HG03439 (cell line): Measurements from ENCODE around the gene GPR31.
"Not testable (repeated sequence)": the region's sequence is repeated elsewhere in the genome, so short reads cannot be mapped to it uniquely, and the experiment has no call there.

Source experiments
- ATAC-seq: cut with Tn5 transposase; IDR thresholded peaks from one replicate; pipeline ENCODE4 v1.9.1; 2021; ENCODE audit warnings: mild to moderate bottlenecking, moderate library complexity; ENCODE audit not compliant: unreplicated experiment

GPR31 gene

DNA sequence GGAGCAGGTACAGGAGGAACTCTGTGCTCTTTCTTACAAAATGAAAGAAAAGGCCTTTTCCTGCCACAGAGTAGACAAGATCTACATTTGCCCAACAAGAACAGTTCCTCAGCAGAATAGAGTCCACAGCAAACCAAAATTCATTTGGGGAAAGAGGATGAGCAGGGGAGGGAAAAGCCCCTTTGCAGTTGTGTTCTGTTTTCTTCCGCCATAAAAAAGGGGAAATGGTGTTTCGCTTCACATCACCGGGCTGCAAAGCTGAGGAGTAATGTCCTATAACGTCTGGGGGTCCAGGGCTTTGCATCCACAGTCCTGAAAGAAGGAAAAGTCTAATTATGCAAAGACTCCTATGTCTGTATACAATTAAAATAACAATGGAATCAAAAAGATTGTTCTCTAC lies at the start of gene GPR31:
TSS of gene GPR31 (minus strand) at position 118 of the 400 bp plus-strand sequence. CDS start 149 bp downstream, outside the sequence.
- no peak for ATAC-seq

DNA sequence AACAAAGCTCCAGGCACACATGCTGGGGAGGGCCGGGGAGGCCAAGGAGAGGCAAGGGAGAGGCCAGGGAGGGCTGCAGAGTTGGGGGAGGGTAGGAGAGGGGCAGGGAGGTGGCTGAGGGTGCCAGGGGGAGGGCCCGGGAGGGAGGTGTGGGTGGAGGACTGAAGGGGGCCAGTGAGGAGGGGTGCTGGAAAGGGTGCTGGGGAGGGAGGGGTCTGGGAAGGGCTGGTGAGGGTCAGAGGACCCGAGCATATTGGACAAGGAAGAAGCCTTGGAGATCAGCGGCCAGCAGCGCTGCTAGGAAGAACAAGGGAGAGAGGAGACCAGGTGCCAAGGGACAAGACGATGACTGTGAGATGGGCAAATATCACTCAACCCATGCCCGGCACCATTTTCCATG lies 49.7 kb upstream of the GPR31 start:
- no peak for ATAC-seq

DNA sequence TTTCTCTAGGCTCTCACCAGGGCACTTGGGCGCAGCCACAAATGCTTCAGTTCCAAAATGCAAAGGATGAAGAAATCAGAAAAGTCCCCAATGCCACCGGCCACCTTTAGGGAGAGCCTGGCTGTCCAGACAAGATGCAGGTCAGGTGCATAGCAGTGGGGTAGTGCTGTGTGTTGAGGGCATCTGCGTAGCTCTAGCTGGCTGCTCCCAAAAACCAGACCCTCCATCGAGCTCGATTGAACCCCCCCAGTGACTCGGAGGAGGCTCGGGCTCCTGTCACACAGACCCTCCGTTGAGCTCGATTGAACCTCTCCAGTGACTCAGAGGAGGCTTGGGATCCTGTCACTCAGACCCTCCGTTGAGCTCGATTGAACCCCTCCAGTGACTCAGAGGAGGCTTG lies 47.5 kb upstream of the GPR31 start:
- not testable (repeated sequence) for ATAC-seq

GRCh38 chr6:167204059-167204348 lies 46.2 kb upstream of the GPR31 start:
- not testable (repeated sequence) for ATAC-seq

DNA sequence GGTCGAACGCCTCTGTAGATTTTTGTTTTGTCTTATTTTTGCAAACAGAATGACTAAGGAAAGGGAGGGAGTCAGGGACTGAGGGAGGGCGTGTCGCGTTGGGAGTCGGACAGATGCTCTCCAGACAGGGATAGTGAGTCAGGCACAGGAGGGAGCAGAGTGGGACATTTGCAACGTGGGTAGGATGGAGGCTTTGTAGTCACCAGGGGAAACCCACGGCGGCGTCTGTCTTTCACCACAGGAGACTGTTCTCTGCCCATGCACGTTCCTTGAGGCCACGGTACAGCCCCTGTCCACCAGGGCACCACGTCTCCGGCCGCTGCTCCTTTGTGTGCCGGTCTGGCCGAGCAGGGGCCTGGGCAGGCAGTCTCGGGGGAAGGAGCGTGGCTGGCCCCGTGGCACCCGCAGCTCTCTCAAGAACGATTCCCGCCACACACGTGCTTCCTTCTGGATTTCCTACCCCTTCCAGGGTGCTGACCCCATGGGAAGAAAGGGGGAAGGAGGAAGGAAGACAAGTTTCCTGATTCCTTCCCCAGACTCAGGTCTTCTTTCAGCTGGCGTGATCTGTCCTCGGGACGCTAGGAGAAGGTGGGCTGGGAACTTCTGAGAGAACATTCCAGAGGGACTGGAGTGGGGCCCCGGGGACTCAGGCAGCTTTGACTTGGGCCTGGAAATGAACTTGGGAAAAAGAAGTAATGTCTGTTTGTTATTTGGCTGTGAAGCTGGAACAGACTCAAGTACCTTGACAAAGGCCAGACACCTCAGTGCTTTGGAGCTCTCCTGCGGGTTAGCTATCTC lies 45.7 kb upstream of the GPR31 start:
- ATAC-seq: not testable (repeated sequence)

DNA sequence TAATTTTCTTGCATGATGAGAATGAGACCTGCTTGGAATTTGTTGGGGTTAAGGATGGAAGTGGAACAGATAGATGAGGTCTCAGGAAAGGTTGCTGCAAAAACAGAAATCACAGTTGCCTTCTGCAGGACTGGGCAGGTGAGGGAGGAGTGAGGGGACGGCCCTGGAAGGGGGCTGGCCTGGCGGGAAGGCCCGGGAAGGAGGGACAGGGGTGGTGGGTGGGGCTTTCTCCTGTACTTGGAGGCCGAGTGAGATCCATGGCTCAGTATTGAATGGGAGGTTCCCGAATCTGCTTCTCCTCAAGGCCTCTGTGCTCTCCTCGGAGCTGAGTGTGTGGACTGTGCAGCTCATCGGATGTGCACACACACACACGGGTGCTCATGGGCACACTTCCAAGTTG lies 44.8 kb upstream of the GPR31 start:
- ATAC-seq: not testable (repeated sequence)

GRCh38 chr6:167200806-167201205 lies 43.0 kb upstream of the GPR31 start:
- ATAC-seq: no peak

DNA sequence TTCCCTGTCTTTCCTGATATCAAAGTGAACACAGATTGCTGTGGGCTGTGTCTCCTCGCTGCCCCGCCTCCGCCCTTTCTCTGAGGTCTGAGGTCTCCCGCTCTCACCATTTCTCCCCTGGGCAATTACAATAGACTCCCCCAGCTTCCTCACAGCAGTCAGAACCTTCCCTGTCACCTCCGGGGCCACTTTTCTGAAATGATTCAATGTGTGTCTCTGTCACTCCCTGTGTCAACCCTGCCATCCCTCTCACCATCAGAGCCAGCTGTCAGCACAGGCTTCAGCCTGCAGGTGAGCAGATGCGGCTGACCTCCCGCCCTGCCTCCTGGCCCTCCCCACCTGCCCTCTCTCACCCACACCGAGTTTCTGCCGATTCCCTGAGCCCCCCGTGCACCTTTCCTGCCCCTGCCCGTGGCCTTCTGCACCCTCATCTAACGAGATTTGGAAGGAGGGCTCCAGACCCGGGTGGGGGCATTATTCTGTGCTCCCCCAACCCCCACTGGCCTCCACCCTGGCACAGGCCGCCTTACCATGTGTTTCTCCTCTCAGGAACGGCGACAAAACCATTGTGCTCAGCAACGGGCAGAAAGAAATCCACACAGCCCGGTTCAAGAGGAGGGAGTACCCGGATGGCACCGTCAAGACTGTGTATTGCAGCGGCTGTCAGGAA lies 38.3 kb upstream of the GPR31 start:
- not testable (repeated sequence) for ATAC-seq

DNA sequence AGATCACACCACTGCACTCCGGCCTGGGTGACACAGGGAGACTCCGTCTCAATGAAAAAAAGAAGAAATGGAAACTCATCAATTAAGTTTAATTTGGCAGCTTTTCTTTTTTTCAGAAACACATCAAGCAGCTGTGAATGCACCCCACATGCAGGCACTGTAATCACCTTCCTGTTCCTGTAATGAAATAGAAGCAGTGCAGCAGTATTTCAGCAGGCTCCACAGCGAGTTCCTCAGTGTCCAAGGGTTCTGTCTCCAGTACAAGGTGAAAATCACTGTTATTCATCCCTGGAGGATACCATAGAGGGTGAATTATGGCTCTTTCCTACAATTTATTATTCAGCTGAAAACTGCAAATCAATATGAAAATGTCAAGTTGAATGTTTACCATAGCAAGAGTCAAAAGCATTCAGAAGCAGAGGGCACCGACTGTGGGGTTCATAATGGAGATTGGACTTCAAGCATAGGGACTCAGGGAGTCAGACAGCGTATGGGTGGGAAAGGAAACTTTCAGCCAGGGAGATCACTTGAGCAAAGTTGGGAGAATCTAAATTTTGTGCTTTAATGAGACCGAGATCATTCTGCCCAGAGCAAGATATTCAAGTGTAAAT lies 35.8 kb upstream of the GPR31 start:
- ATAC-seq: not testable (repeated sequence)

GRCh38 chr6:167191043-167191583 lies 33.3 kb upstream of the GPR31 start:
- ATAC-seq: not testable (repeated sequence)

GRCh38 chr6:167187275-167187674 lies 29.5 kb upstream of the GPR31 start:
- ATAC-seq: not testable (repeated sequence)

- ATAC-seq: not testable (repeated sequence)
These were observed 27.3 kb upstream of the GPR31 start for GRCh38 chr6:167185101-167185500.

DNA sequence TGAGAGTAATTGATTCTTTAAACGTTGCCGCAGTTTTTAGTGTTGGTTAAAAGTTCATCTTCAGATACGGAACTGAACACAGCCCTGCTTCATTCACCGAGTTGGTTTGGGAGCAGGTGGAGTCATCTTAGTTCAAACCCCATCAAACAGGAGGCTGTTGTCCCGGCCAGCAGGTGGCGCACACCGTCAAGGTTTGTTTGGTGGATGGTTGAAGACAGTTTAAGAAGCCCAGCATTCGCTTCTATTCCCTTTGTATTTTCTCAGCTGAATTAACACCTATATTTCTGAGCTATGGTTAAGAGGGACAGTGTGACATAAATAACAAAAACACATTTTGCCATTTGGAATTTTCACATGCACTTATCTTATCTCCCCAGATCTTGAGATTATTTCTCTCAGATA lies 25.1 kb upstream of the GPR31 start:
- not testable (repeated sequence) for ATAC-seq

- ATAC-seq: not testable (repeated sequence)
These were observed 23.6 kb upstream of the GPR31 start for GRCh38 chr6:167181351-167181750.

DNA sequence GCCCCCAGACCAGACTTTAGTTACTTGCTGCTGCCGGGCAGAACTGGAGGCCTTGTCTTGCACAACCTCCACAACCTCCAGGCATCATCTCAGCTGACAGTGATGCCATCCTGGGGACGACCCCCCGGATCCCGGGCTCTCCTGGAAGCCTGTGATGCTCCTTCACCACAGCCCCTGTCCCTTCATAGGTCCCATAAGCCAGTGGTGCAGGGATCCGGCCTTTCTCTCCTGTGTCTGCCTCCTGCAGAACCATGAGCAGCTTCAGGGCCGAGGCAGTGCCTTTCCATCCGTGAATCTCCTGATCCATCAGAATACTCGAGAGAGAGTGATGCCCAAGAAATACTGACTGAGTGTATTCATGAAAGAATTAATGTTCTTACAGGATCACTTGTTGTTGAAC lies 22.3 kb upstream of the GPR31 start:
- not testable (repeated sequence) for ATAC-seq

DNA sequence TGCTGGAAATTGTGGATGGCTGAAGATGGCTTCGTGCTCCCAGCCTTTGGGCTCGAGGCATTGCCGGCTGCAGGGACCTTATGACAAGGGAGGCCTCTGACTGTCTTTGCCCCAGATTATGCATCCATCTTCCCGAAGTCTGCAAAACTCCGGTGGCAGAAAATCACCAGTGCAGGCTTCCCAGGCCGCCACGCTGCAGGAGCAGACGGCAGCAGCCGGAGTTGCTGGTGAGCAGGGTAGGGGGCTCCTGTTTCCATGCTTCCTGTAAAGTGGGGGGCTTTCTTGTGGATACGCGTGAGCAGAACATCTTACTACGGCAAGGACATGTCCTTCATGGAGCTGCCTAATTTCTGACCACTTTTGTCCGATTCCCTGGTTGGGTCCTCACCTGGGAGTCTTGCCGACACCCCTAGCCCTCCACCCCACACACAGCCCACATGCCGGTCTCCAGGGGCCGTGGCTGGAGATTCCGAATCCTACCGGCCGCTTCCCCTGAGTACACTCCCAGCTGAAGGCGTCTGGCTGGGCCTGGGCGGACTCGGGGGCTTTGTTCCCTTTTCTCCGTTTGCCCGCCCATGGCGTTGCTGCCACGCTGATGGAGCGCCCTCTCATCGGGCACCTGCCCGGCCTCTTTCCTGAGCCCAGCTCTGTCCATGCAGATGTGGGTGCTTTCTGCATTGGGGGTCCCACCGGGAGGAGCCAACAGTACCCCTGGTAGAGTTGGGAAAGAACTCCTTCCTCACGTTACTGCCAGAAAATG lies 21.3 kb upstream of the GPR31 start:
- ATAC-seq: not testable (repeated sequence)

- ATAC-seq: not testable (repeated sequence)
These were observed 19.5 kb upstream of the GPR31 start for GRCh38 chr6:167177271-167177670.

DNA sequence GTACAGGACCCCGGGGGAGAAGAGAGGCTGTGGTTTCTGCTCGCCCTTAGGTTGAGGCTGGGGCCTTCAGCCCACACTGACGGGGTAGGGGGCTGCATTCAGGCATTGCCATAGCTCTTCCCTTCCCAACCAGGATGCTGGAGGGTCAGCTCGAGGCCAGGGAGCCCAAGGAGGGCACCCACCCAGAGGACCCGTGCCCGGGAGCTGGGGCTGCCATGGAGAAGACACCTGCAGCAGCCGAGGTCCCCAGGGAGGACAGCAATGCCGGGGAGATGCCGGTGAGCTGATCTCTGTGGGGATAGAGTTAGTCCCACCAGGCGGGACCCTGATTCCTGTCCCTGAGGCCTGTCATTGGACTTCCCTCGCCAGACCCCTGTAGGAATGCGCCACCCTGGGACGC lies 14.2 kb upstream of the GPR31 start:
- ATAC-seq: not testable (repeated sequence)

DNA sequence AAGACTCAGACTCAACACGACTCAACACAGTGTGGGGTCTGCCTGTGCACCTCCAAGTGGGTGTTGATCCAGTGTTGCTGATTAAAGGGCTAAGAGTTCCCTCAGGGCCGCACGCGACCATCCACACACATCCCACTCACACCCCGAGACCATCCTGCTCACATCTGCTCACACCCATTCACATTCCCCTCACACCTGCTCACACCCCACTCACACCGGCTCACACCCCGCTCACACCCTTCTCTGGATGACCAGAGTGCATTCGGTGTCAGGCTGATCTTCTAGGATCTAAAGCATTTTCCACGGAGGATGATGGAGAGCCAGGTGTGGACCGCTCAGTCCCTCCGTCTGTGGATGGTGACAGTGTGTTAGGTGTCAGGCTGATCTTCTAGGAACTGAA lies 13.5 kb upstream of the GPR31 start:
- ATAC-seq: not testable (repeated sequence)

GRCh38 chr6:167169867-167170266 lies 12.1 kb upstream of the GPR31 start:
- ATAC-seq: not testable (repeated sequence)

DNA sequence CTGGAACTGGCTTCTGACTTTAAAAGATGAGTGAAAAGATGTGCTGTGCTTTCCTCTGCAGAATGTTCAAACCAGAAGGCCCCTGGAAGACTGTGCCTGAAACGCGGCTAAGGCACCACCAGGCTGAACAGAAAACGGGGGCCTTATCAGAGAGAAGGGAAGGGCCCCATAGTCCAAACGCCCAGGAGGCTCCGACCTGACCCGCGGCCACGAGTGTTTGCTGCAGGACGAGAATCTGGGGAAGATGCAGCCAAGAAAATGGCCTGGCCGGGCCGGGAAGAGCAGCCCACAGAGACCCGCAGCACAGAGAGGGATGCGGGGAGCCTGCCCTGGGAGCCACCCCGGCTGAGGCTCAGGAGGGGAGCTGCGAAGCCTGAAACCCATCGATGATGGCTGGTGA lies 10.5 kb upstream of the GPR31 start:
- ATAC-seq: not testable (repeated sequence)
